NCI-H1694 (cell line): Measurements from ENCODE around the gene IL36A.

Experiments
- DNase-seq: peaks from one replicate; lab custom pipeline; 2025; lab: John Stamatoyannopoulos, UW

IL36A gene

DNA sequence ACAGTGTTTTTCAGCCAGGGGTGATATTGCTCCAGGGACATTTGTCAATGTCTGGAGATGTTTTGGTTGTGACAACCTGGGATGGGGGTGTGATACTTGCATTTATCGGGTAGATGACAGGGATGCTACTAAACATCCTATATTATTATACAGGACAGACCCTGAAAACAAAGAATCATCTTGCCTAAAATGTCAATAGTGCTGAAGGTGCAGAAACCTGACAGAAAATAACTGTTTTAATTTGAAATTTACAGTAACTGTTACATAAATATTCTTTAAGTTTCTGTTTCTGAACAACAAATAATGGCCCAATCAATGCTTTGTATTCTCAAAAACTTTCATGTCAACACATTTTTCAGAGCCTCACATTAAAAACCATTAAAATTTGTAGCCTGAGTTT lies 2.0 kb downstream of the IL36A start:
- no peak for DNase-seq

- DNase-seq = no peak
Measured at GRCh38 chr2:113009622-113010021, 4.4 kb downstream of the IL36A start.

GRCh38 chr2:113010088-113010487 lies 4.8 kb downstream of the IL36A start:
- DNase-seq = no peak

- no peak for DNase-seq
Measured at GRCh38 chr2:113011108-113011507, 5.8 kb downstream of the IL36A start.

- DNase-seq = no peak
Measured at GRCh38 chr2:113012436-113013335, 7.4 kb downstream of the IL36A start.

GRCh38 chr2:113013336-113013661 lies 8.0 kb downstream of the IL36A start:
- DNase-seq = no peak

- no peak for DNase-seq
Measured at GRCh38 chr2:113014067-113014466, 8.8 kb downstream of the IL36A start.

DNA sequence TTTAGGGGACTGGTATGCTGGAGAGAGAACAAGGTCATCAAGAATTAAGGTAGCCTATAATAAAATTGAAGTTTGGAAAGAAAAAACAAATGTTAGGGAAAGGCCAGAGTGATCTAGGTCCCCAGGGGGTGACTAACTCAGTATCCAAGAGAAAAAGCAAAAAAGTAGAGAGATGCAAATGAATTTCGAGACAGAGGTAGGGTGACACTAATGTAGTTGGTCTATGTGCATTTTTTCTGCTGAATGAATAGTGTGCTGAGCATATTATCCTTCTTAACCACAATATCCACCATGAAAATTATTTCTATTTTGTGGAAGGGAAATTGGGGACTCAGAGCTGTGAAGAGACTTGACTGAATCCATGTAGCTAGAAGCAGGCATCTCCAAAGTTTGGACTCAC lies 9.8 kb downstream of the IL36A start:
- DNase-seq = no peak

- no peak for DNase-seq
Measured at GRCh38 chr2:113015655-113016054, 10.4 kb downstream of the IL36A start.

DNA sequence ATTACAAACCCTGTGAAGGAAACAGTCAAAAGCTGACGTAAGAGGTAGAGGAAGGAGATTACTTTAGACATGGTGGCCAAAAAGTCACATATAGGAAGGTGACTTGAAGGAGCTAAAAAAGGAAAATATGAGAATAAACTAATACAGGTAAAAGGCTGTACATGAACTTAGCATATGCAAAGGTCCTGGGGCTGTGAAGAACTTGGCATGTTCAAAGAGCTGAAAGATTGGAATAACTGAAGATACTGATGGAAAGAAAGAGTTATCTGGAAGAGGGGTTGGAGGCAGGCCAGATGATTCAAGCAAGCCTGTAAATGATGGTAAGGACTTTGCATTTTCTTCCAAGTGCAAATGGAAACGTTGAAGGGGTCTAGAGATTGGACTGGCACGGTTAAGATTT lies 13.2 kb downstream of the IL36A start:
- DNase-seq = no peak

GRCh38 chr2:113021312-113021711 lies 16.1 kb downstream of the IL36A start:
- DNase-seq = no peak

GRCh38 chr2:113024764-113025163 lies 19.5 kb downstream of the IL36A start:
- no peak for DNase-seq

GRCh38 chr2:113025737-113026136 lies 20.5 kb downstream of the IL36A start:
- DNase-seq = no peak

DNA sequence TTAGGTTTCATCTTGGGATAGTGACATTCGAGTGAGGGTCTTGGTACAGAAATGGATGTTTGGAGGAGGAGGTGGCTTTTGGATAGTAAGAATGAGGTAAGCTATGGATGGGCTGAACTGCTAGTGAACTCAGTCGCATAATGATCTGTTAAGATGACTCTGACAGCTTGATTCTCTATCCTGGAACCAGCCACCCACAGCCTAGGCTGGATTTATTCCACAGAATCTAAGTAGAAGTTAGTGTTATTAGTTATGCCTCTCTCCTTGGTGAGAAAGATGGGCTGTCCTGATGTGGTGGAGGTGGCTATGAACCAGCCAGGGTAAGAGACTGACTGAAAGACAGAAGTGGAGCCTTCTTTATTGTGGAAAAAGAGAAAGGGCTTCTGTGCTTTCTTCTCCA lies 22.4 kb downstream of the IL36A start:
- DNase-seq = no peak

GRCh38 chr2:113028112-113028511 lies 22.9 kb downstream of the IL36A start:
- no peak for DNase-seq

DNA sequence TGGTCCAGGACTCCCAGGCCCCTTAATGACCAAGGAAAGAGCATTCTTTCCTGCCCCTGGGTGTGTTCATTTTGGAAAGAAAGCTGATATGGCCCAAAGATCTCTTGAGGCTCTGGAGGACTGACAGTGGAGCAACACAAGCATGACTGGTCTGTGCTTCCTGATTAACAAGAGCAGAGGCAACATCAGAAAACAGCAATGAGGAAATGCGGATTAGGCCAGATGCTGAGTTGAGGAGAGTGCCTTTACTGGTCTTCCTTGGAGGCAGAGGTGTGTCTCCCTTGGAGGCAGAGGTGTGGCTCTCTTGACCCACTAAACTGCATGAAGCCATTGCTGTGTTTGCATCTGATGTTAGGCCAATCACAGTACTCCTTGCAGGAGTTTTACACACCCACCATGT lies 27.5 kb downstream of the IL36A start:
- DNase-seq = no peak

- DNase-seq = no peak
Measured at GRCh38 chr2:113034016-113034415, 28.8 kb downstream of the IL36A start.

DNA sequence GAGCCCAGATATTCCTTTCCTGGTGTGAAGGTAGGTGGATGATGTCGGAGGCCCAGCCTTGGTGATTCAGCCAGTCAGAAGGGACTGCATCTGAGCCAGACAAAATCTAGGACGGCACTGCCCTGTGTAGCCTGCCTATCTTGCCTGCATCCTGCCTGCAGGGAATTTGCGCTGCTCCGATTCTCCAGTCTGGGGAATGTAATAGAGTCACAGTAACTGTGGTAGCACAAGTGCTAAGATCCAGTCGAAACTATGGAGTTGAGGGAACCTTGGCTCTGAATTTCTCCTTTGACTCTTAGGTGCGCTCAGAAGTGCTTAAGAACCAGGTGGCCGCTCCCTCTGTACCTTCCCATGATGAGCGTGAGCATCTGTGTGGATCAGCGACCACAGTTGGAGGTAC lies 31.5 kb downstream of the IL36A start:
- no peak for DNase-seq

GRCh38 chr2:113038291-113038690 lies 33.0 kb downstream of the IL36A start:
- DNase-seq = no peak

DNA sequence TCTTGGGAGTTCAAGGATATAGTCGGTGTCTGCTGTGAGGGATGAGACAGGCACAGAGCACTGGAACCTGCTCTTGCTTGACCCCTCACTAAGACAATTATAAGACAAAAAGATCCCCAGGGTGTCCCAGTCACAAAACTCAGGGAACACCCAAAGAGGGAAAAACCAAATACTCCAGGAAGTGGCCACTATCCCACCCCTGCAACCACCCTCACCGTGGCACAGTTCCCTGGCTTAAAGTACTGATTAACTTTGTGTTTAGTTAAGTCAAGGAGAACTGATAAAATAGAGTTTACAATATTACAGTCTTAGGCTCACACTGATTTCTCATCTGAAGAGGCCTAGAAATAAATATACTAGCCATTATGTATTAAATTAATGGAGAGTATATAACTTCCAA lies 33.9 kb downstream of the IL36A start:
- no peak for DNase-seq

DNA sequence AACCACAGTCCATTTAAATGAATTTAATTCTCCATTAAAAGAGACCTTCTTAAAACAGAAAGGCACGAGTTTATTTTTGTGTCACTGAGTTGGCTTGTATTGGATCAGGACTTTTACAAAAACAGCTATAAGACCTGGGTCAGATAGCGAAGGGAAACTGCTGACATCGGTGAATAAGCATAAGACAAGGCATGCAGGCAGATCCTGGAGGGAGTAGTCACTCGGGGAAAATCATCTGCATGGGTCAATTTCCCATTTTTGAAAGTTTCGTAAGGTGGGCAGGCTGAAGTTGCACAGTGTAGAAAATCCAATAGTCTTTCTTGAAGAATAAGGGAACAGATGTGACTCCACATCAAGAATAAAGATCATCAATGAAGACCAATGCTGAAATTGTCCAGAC lies 34.5 kb downstream of the IL36A start:
- no peak for DNase-seq

- no peak for DNase-seq
Measured at GRCh38 chr2:113041871-113042270, 36.6 kb downstream of the IL36A start.

GRCh38 chr2:113046465-113046864 lies 41.2 kb downstream of the IL36A start:
- no peak for DNase-seq
